NB4 (cell line): ENCODE measurements around the gene DGKB.

Experiments
- MAX ChIP-seq: IDR thresholded peaks from 2 replicates; pipeline ENCODE4 v1.6.1; 2011; ENCODE audit warnings: low read depth, low read length
- MYC ChIP-seq: IDR thresholded peaks from 2 replicates; pipeline ENCODE4 v1.6.1; 2011; ENCODE audit warnings: low read depth, low read length
- POLR2A ChIP-seq: IDR thresholded peaks from 2 replicates; pipeline ENCODE4 v1.6.1; 2011; ENCODE audit warnings: mild to moderate bottlenecking; ENCODE audit not compliant: insufficient read length; ENCODE audit errors: extremely low read depth
- TF ChIP-seq, protein P1 (sequence below): IDR thresholded peaks from one replicate; pipeline ENCODE4 v1.5.1; 2012; ENCODE audit warnings: low read depth, low read length

GRCh38 chr7:14806891-14807290, 95.7 kb downstream of the DGKB start:
- TF ChIP-seq, protein P1, sequence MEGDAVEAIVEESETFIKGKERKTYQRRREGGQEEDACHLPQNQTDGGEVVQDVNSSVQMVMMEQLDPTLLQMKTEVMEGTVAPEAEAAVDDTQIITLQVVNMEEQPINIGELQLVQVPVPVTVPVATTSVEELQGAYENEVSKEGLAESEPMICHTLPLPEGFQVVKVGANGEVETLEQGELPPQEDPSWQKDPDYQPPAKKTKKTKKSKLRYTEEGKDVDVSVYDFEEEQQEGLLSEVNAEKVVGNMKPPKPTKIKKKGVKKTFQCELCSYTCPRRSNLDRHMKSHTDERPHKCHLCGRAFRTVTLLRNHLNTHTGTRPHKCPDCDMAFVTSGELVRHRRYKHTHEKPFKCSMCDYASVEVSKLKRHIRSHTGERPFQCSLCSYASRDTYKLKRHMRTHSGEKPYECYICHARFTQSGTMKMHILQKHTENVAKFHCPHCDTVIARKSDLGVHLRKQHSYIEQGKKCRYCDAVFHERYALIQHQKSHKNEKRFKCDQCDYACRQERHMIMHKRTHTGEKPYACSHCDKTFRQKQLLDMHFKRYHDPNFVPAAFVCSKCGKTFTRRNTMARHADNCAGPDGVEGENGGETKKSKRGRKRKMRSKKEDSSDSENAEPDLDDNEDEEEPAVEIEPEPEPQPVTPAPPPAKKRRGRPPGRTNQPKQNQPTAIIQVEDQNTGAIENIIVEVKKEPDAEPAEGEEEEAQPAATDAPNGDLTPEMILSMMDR: no peak
- TF ChIP-seq POLR2A: no peak
- TF ChIP-seq MAX: no peak
- TF ChIP-seq MYC: no peak
